Activated T-cell treated with anti-CD3 and anti-CD28 coated beads for 24 hours (primary cell): Measurements from ENCODE around the gene MAPK10.
"Not testable (repeated sequence)": the region's sequence is repeated elsewhere in the genome, so short reads cannot be mapped to it uniquely, and the experiment has no call there.

ENCODE experiments used
- DNase-seq: peaks from one replicate; pipeline ENCODE4 v3.0.0-alpha.2; 2020; ENCODE audit warnings: low read depth

Gene MAPK10

GRCh38 chr4:86034616-86035015 is 325.2 kb downstream of the MAPK10 start:
- DNase-seq: no peak

- DNase-seq: no peak
These were observed 326.7 kb downstream of the MAPK10 start for GRCh38 chr4:86033171-86033570.

- no peak for DNase-seq
These were observed 327.3 kb downstream of the MAPK10 start for GRCh38 chr4:86032476-86033022.

- no peak for DNase-seq
These were observed 327.9 kb downstream of the MAPK10 start for GRCh38 chr4:86031927-86032326.

GRCh38 chr4:86026720-86027119 is 333.1 kb downstream of the MAPK10 start:
- no peak for DNase-seq

GRCh38 chr4:86021671-86022070 is 338.2 kb downstream of the MAPK10 start:
- DNase-seq: not testable (repeated sequence)

GRCh38 chr4:86019906-86020305 is 339.9 kb downstream of the MAPK10 start:
- DNase-seq: no peak

- no peak for DNase-seq
These were observed 340.5 kb downstream of the MAPK10 start for GRCh38 chr4:86019362-86019761.

- DNase-seq: no peak
These were observed 344.2 kb downstream of the MAPK10 start for GRCh38 chr4:86015412-86016350.

GRCh38 chr4:86014599-86014998 is 345.3 kb downstream of the MAPK10 start:
- DNase-seq: no peak

GRCh38 chr4:86013621-86014020 is 346.2 kb downstream of the MAPK10 start:
- DNase-seq: no peak

- DNase-seq: no peak
These were observed 348.7 kb downstream of the MAPK10 start for GRCh38 chr4:86011117-86011516.

GRCh38 chr4:86007042-86007441 is 352.8 kb downstream of the MAPK10 start:
- DNase-seq: no peak

GRCh38 chr4:86006057-86006456 is 353.8 kb downstream of the MAPK10 start:
- no peak for DNase-seq

GRCh38 chr4:86004030-86004429 is 355.8 kb downstream of the MAPK10 start:
- DNase-seq: no peak

- no peak for DNase-seq
These were observed 358.3 kb downstream of the MAPK10 start for GRCh38 chr4:86001591-86001990.

GRCh38 chr4:85995361-85995760 is 364.5 kb downstream of the MAPK10 start:
- DNase-seq: no peak

- no peak for DNase-seq
These were observed 365.3 kb downstream of the MAPK10 start for GRCh38 chr4:85994576-85994975.

GRCh38 chr4:85993641-85994040 is 366.2 kb downstream of the MAPK10 start:
- no peak for DNase-seq

GRCh38 chr4:85986266-85986665 is 373.6 kb downstream of the MAPK10 start:
- DNase-seq: no peak

GRCh38 chr4:85979276-85979675 is 380.6 kb downstream of the MAPK10 start:
- no peak for DNase-seq

- no peak for DNase-seq
These were observed 389.3 kb downstream of the MAPK10 start for GRCh38 chr4:85970535-85970934.

- DNase-seq: no peak
These were observed 390.7 kb downstream of the MAPK10 start for GRCh38 chr4:85968945-85969819.
